ENCODE results near the gene FAM229B. TPM values are rescaled to one million over a fixed set of nuclear protein-coding genes. Genes with fewer than 3 reads are reported as not detected.

Gene FAM229B
- total RNA-seq, 1 experiment from 2014 or later = 29.6 TPM

- no peak for DNase-seq (ENCODE audit: low read depth)
Observed at GRCh38 chr6:112141707-112142106, 54.3 kb downstream of the FAM229B start.

- no peak for DNase-seq (ENCODE audit: low read depth)
Observed at GRCh38 chr6:112144145-112144926, 56.9 kb downstream of the FAM229B start.

GRCh38 chr6:112145080-112145573 lies 57.7 kb downstream of the FAM229B start:
- DNase-seq (ENCODE audit: low read depth) = no peak

GRCh38 chr6:112148103-112148502 lies 60.7 kb downstream of the FAM229B start:
- DNase-seq (ENCODE audit: low read depth) = no peak

- no peak for DNase-seq (ENCODE audit: low read depth)
Observed at GRCh38 chr6:112149236-112149635, 61.8 kb downstream of the FAM229B start.

DNA sequence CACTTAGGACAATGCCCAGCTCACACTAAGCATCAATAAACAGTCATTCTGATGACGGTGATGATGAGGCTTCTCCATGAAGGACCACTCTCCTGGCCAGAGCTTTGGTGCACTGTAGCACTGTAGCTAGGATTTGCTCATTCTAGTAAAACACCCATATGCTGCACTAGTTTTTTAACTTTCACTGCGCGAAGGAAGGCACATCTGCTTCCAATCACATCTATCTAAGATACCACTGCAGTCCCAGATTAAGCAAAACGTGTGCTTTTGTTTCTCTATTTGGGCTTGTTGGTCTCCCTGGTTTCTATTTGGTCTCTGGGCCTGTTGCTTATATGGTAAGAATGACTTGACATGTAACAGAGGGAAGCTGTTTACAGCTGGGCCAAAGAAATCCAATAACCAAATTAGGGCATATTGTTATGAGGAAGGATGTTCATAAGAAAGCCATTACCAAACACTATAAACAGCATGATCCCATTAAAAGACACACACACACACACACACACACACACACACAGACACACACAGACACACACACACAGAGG lies 62.4 kb downstream of the FAM229B start:
- DNase-seq (ENCODE audit: low read depth) = no peak

- DNase-seq (ENCODE audit: low read depth) = no peak
Observed at GRCh38 chr6:112150363-112150762, 63.0 kb downstream of the FAM229B start.

Other genes with a start within 250 kb of the FAM229B start
- gene FYN, start 214.1 kb upstream of the FAM229B start, total RNA-seq (2014; rRNA removed; shearing (Covaris generic)) = 49.9 and 54.2 TPM in 2 replicates
- not detected in 2 replicates for gene CCN6, start 33.5 kb upstream of the FAM229B start, total RNA-seq (2014; rRNA removed; shearing (Covaris generic))
- gene TUBE1, start 109 bp upstream of the FAM229B start, total RNA-seq (2014; rRNA removed; shearing (Covaris generic)) = 22.1 and 26.4 TPM in 2 replicates
- gene LAMA4, start 167.0 kb downstream of the FAM229B start, total RNA-seq (2014; rRNA removed; shearing (Covaris generic)) = 66.6 and 76.5 TPM in 2 replicates